Measurements from ENCODE around the gene ISG20L2.

GRCh38 chr1:156709031-156709430 lies 19.5 kb downstream of the ISG20L2 start:
- TF ChIP-seq, protein P1, sequence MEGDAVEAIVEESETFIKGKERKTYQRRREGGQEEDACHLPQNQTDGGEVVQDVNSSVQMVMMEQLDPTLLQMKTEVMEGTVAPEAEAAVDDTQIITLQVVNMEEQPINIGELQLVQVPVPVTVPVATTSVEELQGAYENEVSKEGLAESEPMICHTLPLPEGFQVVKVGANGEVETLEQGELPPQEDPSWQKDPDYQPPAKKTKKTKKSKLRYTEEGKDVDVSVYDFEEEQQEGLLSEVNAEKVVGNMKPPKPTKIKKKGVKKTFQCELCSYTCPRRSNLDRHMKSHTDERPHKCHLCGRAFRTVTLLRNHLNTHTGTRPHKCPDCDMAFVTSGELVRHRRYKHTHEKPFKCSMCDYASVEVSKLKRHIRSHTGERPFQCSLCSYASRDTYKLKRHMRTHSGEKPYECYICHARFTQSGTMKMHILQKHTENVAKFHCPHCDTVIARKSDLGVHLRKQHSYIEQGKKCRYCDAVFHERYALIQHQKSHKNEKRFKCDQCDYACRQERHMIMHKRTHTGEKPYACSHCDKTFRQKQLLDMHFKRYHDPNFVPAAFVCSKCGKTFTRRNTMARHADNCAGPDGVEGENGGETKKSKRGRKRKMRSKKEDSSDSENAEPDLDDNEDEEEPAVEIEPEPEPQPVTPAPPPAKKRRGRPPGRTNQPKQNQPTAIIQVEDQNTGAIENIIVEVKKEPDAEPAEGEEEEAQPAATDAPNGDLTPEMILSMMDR (IDR thresholded peaks at IDR 0.05; ENCODE audit: low read length): no peak
- TF ChIP-seq EZH2 (IDR thresholded peaks at IDR 0.05; ENCODE audit: borderline replicate concordance, low read length): no peak

All from OCI-LY1 (cell line).